Retina (tissue), 1 donor: Measurements from ENCODE around the gene NHERF2.

ENCODE experiments used
- DNase-seq: peaks from one replicate; pipeline ENCODE4 v3.0.0-alpha.2; 2016

Gene NHERF2

DNA sequence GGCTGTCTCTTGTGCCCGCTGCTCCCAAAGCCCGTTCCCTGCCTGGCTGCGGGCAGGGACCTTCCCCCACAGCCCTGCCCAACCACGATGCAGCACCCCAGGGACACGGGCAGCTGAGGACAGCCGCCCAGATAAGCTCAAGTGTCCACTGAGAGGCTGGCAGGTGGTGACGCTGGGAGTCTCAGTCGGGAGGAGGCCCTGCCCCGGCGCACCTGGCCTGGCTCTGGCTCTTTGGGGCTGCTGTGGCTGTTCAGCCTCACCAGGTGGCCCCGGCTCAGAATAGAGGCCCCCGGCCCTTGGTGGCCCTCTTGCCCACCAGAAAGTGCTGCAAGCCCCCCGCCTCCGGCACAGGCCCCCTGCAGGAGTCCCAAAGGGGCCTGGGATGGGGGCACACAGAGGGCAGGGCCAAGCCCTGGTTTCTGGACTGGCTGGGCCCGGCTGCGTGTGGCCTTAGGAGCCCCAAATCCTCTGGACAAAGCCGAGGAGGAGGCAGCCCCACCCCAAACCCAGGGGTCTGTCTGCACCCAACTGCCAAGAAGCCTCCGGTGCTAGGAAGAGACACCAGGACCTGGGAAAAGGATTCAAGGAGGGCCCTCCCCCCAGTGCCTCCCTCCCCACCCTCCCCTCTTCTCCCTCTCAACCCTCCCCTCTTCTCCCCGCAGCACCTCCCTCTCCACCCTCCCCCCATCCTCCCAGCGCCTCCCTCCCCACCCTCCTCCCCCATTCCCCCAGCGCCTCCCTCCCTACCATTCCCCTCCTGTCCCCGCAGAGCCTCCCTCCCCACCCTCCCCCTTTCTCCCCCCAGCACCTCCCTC is 15.7 kb downstream of the NHERF2 start:
- DNase-seq, result no peak

DNA sequence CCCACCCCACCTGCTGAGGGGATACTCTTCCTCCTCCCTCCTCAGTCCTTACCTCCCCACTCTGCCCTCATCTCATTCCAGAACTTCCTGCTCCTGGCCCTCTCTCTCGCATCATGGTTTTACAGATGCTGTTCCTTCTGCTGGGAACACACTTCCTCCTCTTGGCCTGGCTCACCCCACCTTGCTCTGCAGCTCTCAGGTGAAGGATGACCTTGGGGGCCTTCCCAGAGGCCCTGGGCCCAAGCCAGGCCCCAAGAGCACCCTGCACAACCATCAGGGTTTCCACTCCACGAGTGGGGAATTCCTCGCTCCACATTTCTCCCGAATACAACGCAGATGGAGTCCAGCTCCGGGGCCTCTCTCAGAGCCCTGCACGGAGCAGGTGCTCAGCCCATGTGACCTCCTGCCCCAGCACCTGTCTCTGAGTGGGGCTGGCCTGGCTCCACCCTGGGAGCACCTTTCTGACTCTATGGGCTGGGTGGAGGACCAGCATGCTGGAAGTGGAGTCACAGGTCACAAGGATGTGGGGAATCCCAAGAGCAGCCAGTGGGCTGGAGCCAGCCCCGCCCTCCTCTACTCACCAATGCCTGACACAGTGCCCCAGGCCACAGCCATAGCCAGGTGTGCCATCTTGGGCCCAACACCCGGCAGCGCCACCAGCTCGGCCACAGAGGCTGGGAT is 16.4 kb downstream of the NHERF2 start:
- DNase-seq, result no peak

DNA sequence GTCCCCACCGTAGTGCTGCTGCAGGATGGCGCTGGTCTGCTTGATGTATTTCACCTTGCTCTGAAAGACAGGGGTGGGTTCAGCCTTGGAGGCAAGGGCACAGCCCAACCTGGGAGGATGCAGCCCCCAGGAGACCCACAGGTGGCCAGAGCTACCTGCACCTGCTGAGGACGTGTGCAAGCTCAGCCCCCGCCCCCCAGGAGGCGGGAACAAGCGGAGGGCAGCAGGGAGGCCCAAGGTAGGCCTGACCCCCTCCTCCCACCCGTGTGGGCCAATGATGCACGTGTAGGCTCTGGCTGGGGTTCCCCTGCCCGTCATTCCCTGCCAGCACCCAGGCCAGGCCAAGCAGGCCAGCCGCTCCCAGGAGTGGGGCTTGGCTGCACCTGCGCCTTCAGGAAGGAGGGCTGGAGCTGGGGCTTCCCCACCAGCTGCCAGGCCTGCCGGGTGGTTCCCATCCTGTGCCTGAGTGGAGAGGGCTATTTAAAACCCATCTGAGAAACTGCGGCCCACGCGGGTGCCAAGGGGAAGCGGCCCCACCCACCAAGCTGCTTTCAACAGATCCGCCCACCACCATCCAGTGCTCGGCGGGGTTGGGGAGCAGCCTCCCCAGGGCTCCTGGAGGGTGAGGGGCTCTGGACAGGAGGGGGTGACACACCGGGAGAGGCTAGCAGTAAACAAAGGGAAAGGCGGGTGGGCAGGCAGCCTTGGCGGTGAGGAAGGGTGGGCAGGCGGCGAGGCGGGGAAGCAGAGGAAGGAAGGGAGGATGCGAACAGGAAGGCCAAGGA is 17.2 kb downstream of the NHERF2 start:
- no peak for DNase-seq

DNA sequence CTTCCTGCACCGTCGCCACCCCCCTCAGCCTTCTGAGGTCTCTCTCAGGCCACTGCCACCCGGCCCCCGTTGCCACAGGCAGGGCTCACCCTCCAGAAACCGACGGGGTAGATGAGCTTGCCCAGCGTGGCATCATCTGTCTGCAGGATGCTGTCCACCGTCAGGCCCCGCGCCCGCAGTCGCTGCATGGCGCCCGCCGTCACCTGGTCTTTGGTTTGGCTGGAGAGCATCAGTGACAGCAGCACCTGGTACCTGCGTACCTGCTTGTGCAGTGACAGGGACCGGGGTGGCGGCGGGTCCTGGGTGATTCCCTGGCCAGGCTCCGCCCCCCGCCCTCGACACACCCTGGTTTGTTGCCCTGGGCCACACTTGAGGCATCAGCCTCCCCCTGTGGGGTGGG is 17.8 kb downstream of the NHERF2 start:
- DNase-seq, result no peak

DNA sequence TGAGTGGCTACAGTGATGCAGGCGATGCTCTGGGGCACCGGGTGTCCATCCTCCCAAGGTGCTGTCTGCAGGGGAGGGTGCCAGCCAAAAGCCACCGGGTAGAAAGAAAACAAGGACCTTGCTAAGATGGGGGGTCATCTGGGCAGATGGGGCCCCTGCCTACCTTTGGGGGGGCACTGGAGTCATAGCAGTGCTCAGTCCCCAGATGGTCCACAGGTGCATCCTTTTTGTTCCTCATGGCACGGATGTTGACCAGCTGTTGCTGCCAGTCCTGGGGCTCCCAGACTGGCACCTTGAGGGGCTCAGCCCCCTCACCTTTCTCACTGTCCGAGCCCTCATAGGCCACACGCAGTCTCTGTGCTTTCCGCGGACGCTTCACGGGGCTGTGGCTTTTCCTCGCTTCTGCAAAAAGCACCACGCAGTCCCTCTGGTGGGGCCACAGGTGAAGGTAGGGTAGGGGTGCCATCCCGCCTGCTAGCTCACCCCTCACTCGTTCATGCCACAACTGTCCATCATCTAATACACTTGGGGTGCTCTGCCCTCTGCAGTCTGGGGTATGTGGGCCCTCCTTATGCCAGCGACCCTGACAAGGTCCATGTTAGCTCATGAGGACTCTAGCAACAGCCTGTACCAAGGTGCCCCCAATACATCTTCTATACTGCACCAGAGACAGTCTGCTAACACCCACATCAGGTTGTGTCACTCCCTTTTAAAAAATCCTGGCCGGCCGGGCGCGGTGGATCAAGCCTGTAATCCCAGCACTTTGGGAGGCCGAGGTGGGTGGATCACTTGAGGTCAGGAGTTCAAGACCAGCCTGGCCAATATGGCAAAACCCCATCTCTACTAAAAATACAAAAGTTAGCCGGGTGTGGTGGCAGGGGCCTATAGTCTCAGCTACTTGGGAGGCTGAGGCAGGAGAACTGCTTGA is 19.5 kb downstream of the NHERF2 start:
- no peak for DNase-seq

DNA sequence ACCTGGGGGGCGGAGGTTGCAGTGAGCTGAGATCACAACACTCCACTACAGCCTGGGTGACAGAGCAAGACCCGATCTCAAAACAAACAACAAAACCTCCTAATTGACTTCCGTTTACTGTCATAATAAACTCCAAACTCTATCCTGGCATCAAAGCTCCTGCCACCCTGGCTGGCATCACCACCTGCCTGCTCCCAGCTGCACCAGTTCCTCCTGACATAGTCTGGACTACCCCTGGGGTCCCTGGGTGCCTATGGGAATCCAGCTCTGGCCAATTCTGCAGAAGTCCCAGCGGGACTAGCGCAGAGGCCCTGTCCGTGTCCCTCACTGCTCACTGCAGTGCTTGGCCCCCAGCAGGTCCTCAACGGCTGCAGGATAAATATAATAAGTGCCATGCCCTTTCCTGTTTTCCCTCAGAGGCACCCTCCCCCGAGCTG is 20.2 kb downstream of the NHERF2 start:
- DNase-seq, result no peak

DNA sequence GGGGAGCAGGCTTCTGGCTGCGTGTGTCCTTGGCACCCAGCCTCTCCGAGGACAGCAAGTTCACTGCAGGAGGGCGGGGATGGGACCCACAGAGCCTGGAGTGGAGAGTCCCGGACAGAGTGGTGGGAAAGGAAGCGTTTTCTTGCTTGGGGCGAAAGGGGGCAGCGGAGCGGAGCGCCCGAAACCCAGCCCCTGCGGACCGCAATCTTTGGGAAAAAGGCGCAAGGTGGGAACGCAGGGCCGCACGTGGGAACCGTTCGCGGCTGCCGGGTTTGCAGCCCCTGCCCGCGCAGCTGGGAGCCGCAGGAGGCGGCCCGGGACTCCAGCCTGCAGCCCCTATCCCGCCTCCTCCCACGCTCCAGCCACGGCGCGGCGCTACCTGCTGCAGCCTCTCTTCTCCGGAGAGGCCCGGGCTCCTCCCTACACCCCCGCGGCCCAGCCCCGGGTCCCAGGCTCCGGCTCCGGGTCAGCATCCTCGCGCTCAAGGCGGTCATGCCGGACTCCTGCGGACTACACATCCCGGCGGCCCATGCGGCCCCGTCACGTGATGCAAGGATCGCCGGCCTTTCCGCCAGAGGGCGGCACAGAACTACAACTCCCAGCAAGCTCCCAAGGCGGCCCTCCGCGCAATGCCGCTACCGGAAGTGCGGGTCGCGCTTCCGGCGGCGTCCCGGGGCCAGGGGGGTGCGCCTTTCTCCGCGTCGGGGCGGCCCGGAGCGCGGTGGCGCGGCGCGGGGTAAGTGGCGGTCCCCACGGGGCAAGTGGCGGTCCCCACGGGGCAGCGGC is 20.8 kb downstream of the NHERF2 start, which contains the start of the genes NTHL1 and TSC2:
Gene NTHL1 (minus strand): TSS at position 505 of the 786 bp plus-strand sequence. CDS start 11 bp downstream, at position 494.
Gene TSC2 (plus strand): TSS at position 656 of the 786 bp plus-strand sequence. CDS start 631 bp downstream, outside the sequence.
- DNase-seq, result peak; percentile 98

DNA sequence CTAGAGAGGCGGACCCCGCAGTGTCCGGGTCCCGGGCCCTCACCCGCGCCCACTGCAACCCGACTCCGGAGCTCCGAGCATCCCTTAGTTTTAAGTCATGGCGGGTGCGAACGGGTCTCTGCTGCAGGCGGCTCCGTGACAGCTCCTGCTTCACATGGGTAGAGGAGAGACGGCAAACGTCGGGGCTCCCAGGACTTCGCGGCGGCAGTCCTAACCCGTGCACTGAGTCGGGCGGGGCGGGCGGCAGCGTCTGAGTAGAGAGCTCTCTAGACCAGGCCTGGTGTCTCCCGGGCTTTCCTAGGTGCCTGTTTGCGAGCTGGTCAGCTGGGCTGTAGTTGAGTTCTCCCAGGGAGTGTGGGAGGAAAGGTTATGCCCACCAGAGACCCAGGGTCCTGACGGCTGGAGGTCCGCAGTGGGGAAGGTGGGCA is 21.4 kb downstream of the NHERF2 start:
- DNase-seq, result no peak

DNA sequence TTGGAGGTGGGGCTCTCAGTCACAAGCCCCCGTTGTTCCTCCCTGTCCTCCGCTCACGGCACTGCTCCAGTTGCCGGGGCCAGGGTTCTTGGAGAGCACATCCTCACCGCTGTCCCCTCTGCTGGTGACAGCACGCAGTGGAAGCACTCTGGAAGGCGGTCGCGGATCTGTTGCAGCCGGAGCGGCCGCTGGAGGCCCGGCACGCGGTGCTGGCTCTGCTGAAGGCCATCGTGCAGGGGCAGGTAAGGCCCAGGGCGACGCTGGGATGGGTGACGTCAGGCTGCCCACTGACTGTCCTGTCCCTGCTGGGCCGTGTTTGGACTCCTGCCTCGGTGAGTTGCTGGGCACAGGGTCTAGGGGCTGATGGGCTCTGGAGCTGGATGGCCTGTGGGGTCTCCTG is 26.5 kb downstream of the NHERF2 start:
- no peak for DNase-seq

DNA sequence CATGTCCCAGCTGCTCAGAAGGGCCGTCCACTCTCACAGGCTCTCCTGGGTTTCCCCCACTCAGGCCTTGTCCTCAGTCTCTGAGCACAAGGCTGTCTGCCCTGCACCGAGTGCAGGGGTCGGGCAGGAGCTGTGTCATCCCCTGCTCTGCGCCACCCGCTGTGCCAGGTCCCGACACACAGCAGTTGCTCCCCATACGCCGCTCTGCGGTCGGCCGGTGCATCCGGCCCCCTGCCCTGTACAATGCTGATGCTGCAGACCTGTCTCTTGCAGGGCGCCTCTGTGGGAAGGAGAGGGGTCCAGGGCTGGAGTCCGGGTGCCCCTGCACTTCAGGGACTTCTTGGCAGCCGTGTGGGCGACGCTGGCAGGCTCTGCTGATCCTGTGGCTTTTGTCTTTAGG is 27.2 kb downstream of the NHERF2 start:
- no peak for DNase-seq

DNA sequence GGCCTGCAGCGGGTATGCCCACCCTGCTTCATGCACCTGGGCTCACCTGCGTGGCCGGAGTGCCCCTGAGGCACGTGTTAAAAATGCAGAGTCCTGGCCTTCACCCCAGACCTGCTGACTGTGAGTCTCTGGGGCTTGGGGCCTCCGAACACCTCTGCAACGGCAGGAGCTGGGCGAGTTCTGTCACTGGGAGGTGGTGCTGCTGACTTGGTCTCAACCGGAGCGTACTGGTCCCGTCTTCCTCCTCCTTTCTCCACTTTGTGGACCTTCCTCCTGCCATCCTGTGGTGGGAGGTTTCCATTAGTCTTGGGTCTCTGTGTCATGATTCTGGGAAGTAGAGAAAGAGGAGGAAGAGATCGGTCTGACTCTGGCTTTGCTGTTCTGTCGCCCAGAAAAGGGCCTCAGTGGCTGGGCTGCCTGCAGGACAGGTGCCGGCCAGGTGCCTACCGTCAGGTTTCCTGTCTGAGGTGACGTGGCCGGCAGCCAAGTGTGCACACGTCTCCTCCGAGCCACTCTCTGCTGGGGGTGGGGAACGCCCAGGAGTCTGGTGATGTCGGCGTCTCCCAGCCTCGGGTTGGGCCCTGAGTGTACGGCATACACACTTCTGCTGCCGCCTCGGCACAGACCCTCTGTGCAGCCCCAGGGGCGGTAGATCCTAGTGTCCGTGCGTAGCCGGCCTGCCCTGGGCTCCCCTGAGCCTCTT is 28.0 kb downstream of the NHERF2 start:
- no peak for DNase-seq

DNA sequence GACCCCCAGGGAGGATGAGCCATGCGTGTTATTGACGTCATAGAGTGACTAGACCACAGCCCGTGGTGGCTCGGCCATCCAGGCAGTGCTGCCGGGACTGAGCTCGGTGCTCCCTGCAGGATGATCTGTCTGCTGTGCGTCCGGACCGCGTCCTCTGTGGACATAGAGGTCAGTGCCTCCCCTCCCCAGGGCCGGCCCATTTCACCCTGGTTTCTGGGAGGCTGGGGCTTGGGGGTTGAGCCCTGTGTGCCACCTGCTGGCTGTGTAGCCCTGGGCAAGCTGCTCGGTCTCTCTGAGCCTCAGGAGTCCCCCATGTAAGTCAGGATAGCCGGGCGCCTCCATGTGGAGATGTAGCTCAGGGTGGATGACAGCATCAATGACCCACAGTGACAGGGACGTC is 29.4 kb downstream of the NHERF2 start:
- no peak for DNase-seq

DNA sequence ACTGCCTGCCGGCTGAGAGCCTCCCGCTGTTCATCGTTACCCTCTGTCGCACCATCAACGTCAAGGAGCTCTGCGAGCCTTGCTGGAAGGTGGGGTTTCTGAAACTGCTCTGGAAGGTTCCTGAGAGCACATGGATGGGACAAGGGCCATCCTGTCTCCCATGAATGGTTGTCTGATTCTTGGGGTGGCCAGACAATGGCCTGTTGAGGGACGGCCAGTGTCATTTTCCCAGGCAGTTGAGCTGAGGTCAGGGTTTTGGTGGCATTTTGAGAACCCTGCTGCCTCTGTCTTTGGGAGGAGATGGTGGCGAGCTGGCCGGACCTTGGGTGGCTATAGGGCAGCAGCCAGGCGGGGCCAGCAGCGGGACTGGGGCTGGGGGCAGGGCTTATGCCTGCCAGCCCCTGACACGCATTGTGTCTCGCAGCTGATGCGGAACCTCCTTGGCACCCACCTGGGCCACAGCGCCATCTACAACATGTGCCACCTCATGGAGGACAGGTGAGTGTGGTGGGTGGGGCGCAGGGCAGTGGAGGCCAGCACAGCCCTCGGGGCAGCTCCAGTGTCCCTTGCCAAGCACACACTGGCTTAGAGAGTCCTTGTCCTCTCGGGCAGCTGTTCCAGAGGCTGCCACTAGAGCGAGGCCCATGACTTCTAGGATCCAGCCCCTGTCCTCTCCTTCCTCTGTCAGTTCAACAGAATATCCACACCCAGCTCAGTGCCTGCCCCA is 30.1 kb downstream of the NHERF2 start:
- DNase-seq, result no peak

DNA sequence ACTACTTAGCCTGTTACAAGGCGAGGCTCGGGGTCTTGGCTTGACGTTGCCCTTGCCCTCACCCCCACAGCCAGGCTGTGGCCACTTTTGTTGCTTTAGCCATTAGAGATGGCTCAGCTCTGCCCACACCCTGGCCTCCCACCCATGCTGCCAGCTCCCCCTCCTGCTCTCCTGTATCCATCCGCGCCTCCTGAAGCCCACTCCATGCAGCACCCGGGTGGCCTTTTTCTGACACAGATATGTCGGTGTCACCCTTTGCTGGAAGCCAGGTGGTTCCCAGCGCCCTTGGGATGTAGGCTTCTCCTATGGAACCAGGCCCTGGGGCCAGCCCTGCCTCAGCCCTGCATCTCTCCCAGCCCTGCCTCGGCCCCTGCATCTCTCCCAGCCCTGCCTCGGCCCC is 30.7 kb downstream of the NHERF2 start:
- no peak for DNase-seq

DNA sequence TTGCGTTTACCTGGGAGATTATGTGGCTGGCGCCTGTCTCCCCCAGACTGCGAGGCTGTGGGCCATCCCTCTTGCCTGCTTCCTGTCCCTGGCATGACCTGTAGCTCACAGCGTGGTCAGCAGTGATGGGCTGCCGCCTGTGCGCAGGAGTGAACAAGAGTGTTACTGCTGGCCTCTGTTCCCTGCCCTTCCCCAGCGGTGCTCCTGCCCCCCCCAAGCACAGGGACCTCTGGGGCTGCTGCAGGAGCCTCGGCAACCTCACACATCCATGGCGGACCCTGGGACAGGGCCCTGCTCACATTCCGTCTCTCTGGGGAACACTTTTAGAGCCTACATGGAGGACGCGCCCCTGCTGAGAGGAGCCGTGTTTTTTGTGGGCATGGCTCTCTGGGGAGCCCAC is 31.7 kb downstream of the NHERF2 start:
- DNase-seq, result peak; percentile 8

DNA sequence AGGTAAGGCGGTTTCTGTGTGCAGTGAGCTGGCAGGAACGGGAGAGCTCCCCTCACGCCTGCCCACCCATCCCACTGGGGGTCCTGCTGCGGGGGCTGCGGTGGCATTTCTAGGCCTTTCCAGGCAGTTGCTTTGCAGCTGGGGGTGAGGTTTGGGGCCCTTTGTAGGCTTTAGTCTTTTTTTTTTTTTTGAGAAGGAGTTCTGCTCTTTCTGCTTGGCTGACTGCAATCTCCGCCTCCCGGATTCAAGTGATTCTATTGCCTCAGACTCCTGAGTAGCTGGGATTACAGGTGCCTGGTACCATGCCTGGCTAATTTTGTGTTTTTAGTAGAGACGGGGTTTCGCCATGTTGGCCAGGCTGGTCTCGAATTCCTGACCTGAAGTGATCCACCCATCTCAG is 32.2 kb downstream of the NHERF2 start:
- no peak for DNase-seq

DNA sequence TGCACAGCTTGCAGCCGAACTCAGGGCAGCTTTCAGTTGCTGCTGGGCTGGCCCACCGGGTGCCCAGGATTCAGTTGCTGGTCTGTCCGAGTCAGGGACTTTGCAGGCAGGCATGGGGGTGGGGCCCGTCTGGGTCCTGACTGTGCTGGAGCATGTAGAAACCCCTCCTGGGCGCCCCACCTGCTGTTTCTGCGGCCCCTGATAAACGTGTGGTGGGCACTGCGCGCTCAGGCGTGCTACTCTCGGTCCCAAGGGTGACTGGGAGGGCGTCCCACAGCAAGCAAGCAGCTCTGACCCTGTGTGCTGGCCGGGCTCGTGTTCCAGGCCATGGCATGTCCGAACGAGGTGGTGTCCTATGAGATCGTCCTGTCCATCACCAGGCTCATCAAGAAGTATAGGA is 33.6 kb downstream of the NHERF2 start:
- no peak for DNase-seq

DNA sequence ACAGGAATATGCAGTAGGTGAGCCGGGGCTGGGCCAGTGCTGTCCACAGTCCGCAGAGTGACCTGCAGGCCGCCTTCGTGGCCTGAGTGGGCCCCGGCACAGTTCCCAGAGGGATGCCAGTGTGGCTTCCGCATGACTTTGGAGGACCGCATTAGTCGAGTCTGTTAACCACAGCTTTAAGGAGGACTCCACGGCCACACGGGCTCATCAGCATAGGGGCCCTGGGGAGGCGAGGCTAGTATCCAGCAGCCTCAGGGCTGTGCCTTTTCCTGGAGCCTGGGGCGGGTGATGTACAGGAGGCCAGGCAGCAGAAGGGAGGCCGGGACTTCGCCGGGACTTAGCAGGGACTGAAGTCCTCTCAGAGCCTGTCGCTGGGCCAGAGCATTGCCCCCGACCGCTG is 34.3 kb downstream of the NHERF2 start:
- no peak for DNase-seq

DNA sequence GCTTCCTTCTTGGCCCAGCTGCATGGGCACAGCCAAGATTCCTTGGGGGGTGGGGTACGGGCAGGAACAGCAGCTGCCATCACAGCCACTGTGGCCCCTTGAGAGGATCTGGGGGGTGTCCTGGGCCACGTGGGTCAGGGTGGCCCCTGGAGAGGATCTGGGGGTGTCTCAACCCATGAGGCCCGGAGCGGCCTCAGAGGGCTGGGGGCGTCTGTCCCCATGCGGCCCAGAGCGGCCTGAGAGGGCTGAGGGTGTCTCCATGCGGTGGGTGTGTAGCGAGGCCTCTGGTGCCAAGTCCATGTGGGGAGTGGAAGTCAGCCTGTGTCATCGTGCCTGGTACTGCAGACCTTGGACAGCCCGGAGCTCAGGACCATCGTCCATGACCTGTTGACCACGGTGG is 34.8 kb downstream of the NHERF2 start:
- no peak for DNase-seq

DNA sequence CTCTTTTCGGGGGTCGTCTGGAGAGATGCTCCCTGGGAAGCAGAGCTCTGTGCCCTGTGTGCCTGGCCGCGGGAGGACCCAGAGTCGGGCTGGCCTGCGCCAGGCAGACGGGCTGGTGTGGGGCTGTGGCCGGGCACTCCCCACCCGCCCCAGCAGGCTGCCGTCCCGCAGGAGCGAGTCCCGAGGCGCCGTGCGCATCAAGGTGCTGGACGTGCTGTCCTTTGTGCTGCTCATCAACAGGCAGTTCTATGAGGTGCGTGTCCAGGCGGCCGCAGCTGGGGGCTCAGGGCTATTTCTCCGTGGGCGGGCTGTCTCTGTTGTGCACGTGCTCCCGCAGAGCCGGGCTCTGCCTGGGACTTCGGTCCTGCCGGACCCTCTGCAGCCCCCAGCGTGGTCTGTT is 36.1 kb downstream of the NHERF2 start:
- no peak for DNase-seq
